SKM-1 (cell line): ENCODE results near the gene HLA-DQA2.
"Not testable (repeated sequence)": the region's sequence is repeated elsewhere in the genome, so short reads cannot be mapped to it uniquely, and the experiment has no call there.

Experiments used
- DNase-seq: peaks from one replicate; lab custom pipeline; 2025; ENCODE audit not compliant: unreplicated experiment; lab: John Stamatoyannopoulos, UW

The HLA-DQA2 gene

GRCh38 chr6:32741031-32741960 lies at the start of gene HLA-DQA2:
HLA-DQA2 (plus strand) TSS chr6:32741391; CDS start chr6:32741444, 53 bp downstream.
- DNase-seq, result no peak

GRCh38 chr6:32692019-32692418 lies 49.2 kb upstream of the HLA-DQA2 start:
- DNase-seq, result no peak

- no peak for DNase-seq
Observed at GRCh38 chr6:32697031-32697430, 44.2 kb upstream of the HLA-DQA2 start.

GRCh38 chr6:32700391-32701040 lies 40.7 kb upstream of the HLA-DQA2 start:
- DNase-seq, result peak; percentile 43

- no peak for DNase-seq
Observed at GRCh38 chr6:32703347-32703746, 37.8 kb upstream of the HLA-DQA2 start.

- not testable (repeated sequence) for DNase-seq
Observed at GRCh38 chr6:32705164-32705563, 36.0 kb upstream of the HLA-DQA2 start.

GRCh38 chr6:32709625-32710024 lies 31.6 kb upstream of the HLA-DQA2 start:
- no peak for DNase-seq

- DNase-seq, result no peak
Observed at GRCh38 chr6:32713241-32713640, 27.9 kb upstream of the HLA-DQA2 start.

GRCh38 chr6:32716396-32716795 lies 24.8 kb upstream of the HLA-DQA2 start:
- no peak for DNase-seq

- DNase-seq, result no peak
Observed at GRCh38 chr6:32718879-32719278, 22.3 kb upstream of the HLA-DQA2 start.

- DNase-seq, result no peak
Observed at GRCh38 chr6:32738126-32738525, 3.1 kb upstream of the HLA-DQA2 start.

GRCh38 chr6:32742374-32742773 lies 1.2 kb downstream of the HLA-DQA2 start:
- DNase-seq, result no peak

GRCh38 chr6:32744776-32745175 lies 3.6 kb downstream of the HLA-DQA2 start:
- no peak for DNase-seq

- not testable (repeated sequence) for DNase-seq
Observed at GRCh38 chr6:32745649-32746048, 4.5 kb downstream of the HLA-DQA2 start.

- no peak for DNase-seq
Observed at GRCh38 chr6:32752580-32752979, 11.4 kb downstream of the HLA-DQA2 start.

- no peak for DNase-seq
Observed at GRCh38 chr6:32759669-32760068, 18.5 kb downstream of the HLA-DQA2 start.

- no peak for DNase-seq
Observed at GRCh38 chr6:32761072-32761471, 19.9 kb downstream of the HLA-DQA2 start.

- no peak for DNase-seq
Observed at GRCh38 chr6:32761548-32761947, 20.4 kb downstream of the HLA-DQA2 start.

- DNase-seq, result no peak
Observed at GRCh38 chr6:32763421-32763820, 22.2 kb downstream of the HLA-DQA2 start, which contains the start of gene HLA-DQB2. HLA-DQB2 (minus strand) TSS chr6:32763532; CDS start chr6:32763470, 62 bp downstream.

- DNase-seq, result no peak
Observed at GRCh38 chr6:32764048-32764447, 22.9 kb downstream of the HLA-DQA2 start.

GRCh38 chr6:32772656-32773055 lies 31.5 kb downstream of the HLA-DQA2 start:
- no peak for DNase-seq

GRCh38 chr6:32774426-32774825 lies 33.2 kb downstream of the HLA-DQA2 start:
- DNase-seq, result no peak
